HG02623 (cell line): ENCODE measurements around the gene VPS50.

ENCODE experiments used
- ATAC-seq: cut with Tn5 transposase; IDR thresholded peaks from one replicate; pipeline ENCODE4 v1.9.1; 2021; ENCODE audit warnings: moderate library complexity; ENCODE audit not compliant: unreplicated experiment

The VPS50 gene

GRCh38 chr7:93231799-93232672 is at the start of gene VPS50:
Gene VPS50 (plus strand): TSS chr7:93232366. CDS start chr7:93232468, 102 bp downstream.
- ATAC-seq = peak; percentile 99

GRCh38 chr7:93185303-93186027 is 46.7 kb upstream of the VPS50 start:
- ATAC-seq = no peak

- ATAC-seq = no peak
Observed at GRCh38 chr7:93188870-93189634, 43.1 kb upstream of the VPS50 start.

- ATAC-seq = no peak
Observed at GRCh38 chr7:93194386-93194785, 37.8 kb upstream of the VPS50 start.

- no peak for ATAC-seq
Observed at GRCh38 chr7:93196336-93196735, 35.8 kb upstream of the VPS50 start.

- no peak for ATAC-seq
Observed at GRCh38 chr7:93198472-93198871, 33.7 kb upstream of the VPS50 start.

GRCh38 chr7:93202594-93203250 is 29.4 kb upstream of the VPS50 start:
- ATAC-seq = no peak

- no peak for ATAC-seq
Observed at GRCh38 chr7:93203496-93203895, 28.7 kb upstream of the VPS50 start.

- ATAC-seq = no peak
Observed at GRCh38 chr7:93205046-93205445, 27.1 kb upstream of the VPS50 start.

- ATAC-seq = no peak
Observed at GRCh38 chr7:93211228-93211818, 20.8 kb upstream of the VPS50 start.

GRCh38 chr7:93212881-93213280 is 19.3 kb upstream of the VPS50 start:
- ATAC-seq = no peak

GRCh38 chr7:93218997-93219827 is 13.0 kb upstream of the VPS50 start:
- no peak for ATAC-seq

- ATAC-seq = no peak
Observed at GRCh38 chr7:93219868-93220267, 12.3 kb upstream of the VPS50 start.

- ATAC-seq = no peak
Observed at GRCh38 chr7:93226310-93226709, 5.9 kb upstream of the VPS50 start, which contains the start of gene HEPACAM2. Gene HEPACAM2 (minus strand): TSS chr7:93226469.

- ATAC-seq = no peak
Observed at GRCh38 chr7:93228302-93228701, 3.9 kb upstream of the VPS50 start.

GRCh38 chr7:93231259-93231658 is 907 bp upstream of the VPS50 start:
- no peak for ATAC-seq

- ATAC-seq = peak; percentile 3
Observed at GRCh38 chr7:93232673-93233018, 480 bp downstream of the VPS50 start.

GRCh38 chr7:93235541-93235940 is 3.4 kb downstream of the VPS50 start:
- no peak for ATAC-seq

- ATAC-seq = no peak
Observed at GRCh38 chr7:93238131-93238530, 6.0 kb downstream of the VPS50 start.

GRCh38 chr7:93238748-93239147 is 6.6 kb downstream of the VPS50 start:
- ATAC-seq = peak; percentile 66
